ENCODE results near the gene DGKH. TPM values are rescaled to one million over a fixed set of nuclear protein-coding genes. Genes with fewer than 3 reads are reported as not detected.
"Not testable (repeated sequence)": the region's sequence is repeated elsewhere in the genome, so short reads cannot be mapped to it uniquely, and the experiment has no call there.

The DGKH gene
- total and polyA plus RNA-seq, 8 donors: 0.61 to 41.5 (median 11.7) TPM

- Histone ChIP-seq H3K9me3 (no peaks in the 10 kb centered on the region), H3K27me3 (no peaks in the 10 kb centered on the region), H3K27ac (no peak overlapping the region), H3K4me1 (no peaks in the 10 kb centered on the region), H3K4me3 (no peak overlapping the region), H3K36me3 (no peaks in the 10 kb centered on the region)
- no peak for DNase-seq
- intact Hi-C loops (cut with DNase I; ENCODE audit: low total_unique reads): no loop called here
- 77 to 85% (median 81%) methylated on average over 1 of the region's 1 CpG for WGBS, 5 donors
- TF ChIP-seq POLR2AphosphoS5 (IDR thresholded peaks at IDR 0.05) (no peak), POLR2A (IDR thresholded peaks at IDR 0.05) (no peak), EP300 (IDR thresholded peaks at IDR 0.05) (no peak), CTCF (IDR thresholded peaks at IDR 0.05) (no peak)
Observed at GRCh38 chr13:42084722-42085121, 36.3 kb downstream of the DGKH start.

GRCh38 chr13:42086582-42086981 lies 38.1 kb downstream of the DGKH start:
- H3K36me3 ChIP-seq: no peaks in the 10 kb centered on the region
- TF ChIP-seq EP300 (IDR thresholded peaks at IDR 0.05) (no peak), POLR2AphosphoS5 (IDR thresholded peaks at IDR 0.05) (no peak), POLR2A (IDR thresholded peaks at IDR 0.05) (no peak), CTCF (IDR thresholded peaks at IDR 0.05) (no peak)
- no peak overlapping the region for H3K4me3 ChIP-seq
- WGBS, 5 donors: 78 to 100% (median 100%) methylated on average over 1 of the region's 1 CpG
- H3K27ac ChIP-seq: no peak overlapping the region
- H3K27me3 ChIP-seq: no peaks in the 10 kb centered on the region
- H3K4me1 ChIP-seq: no peaks in the 10 kb centered on the region
- intact Hi-C loops (cut with DNase I; ENCODE audit: low total_unique reads): no loop called here
- DNase-seq: no peak
- H3K9me3 ChIP-seq: no peaks in the 10 kb centered on the region

- no peaks in the 10 kb centered on the region for H3K4me1 ChIP-seq
- TF ChIP-seq POLR2AphosphoS5 (IDR thresholded peaks at IDR 0.05) (no peak), POLR2A (IDR thresholded peaks at IDR 0.05) (no peak), CTCF (IDR thresholded peaks at IDR 0.05) (no peak), EP300 (IDR thresholded peaks at IDR 0.05) (no peak)
- DNase-seq: no peak
- no peaks in the 10 kb centered on the region for H3K27me3 ChIP-seq
- H3K27ac ChIP-seq: no peak overlapping the region
- no peak overlapping the region for H3K4me3 ChIP-seq
- H3K36me3 ChIP-seq: no peaks in the 10 kb centered on the region
- intact Hi-C loops (cut with DNase I; ENCODE audit: low total_unique reads): no loop called here
- H3K9me3 ChIP-seq: no peaks in the 10 kb centered on the region
- 69 to 88% (median 75%) methylated on average over 2 of the region's 2 CpGs for WGBS, 5 donors
Observed at GRCh38 chr13:42094516-42095040, 46.1 kb downstream of the DGKH start.

- DNase-seq; H3K27ac ChIP-seq; H3K36me3 ChIP-seq; H3K4me1 ChIP-seq; H3K9me3 ChIP-seq; H3K27me3 ChIP-seq; intact Hi-C loops (cut with DNase I; ENCODE audit: low total_unique reads); H3K4me3 ChIP-seq: not testable (repeated sequence)
- 97 to 100% (median 99%) methylated on average over 2 of the region's 2 CpGs for WGBS, 5 donors
Observed at GRCh38 chr13:42096222-42096621, 47.8 kb downstream of the DGKH start.

- H3K36me3 ChIP-seq: no peaks in the 10 kb centered on the region
- H3K9me3 ChIP-seq: peaks cover 0 to 4% (median 0%) of the 10 kb centered on the region in 4 donors
- no peak overlapping the region for H3K27ac ChIP-seq
- H3K27me3 ChIP-seq: no peaks in the 10 kb centered on the region
- WGBS, 5 donors: 96 to 98% (median 96%) methylated on average over 9 of the region's 9 CpGs
- no peak overlapping the region for H3K4me3 ChIP-seq
- no peak for DNase-seq
- no peak for TF ChIP-seq CTCF (IDR thresholded peaks at IDR 0.05)
- TF ChIP-seq POLR2A (IDR thresholded peaks at IDR 0.05): no peak
- TF ChIP-seq POLR2AphosphoS5 (IDR thresholded peaks at IDR 0.05): no peak
- TF ChIP-seq EP300 (IDR thresholded peaks at IDR 0.05): no peak
- intact Hi-C loops (cut with DNase I; ENCODE audit: low total_unique reads): no loop called here
- H3K4me1 ChIP-seq: peaks cover 0 to 10% (median 7%) of the 10 kb centered on the region in 4 donors
Observed at GRCh38 chr13:42099962-42100675, 51.7 kb downstream of the DGKH start.
